Ascending aorta (tissue), 2 donors: ENCODE measurements around the gene CRACR2A. TPM values are rescaled to one million over a fixed set of nuclear protein-coding genes. Genes with fewer than 3 reads are reported as not detected.

Experiments used
- DNase-seq, 2 donors: peaks; one replicate each; pipeline ENCODE4 v3.0.0-alpha.2; 2019; ENCODE audit warnings: low spot score in 2 of 2
- H3K27ac ChIP-seq, 2 donors: fragments of 200-600 bp; sonication (generic); one replicate each; pipeline ENCODE4 v1.5.1; 2016 to 2017; ENCODE audit warnings: mild to moderate bottlenecking in 1 of 2
- H3K27me3 ChIP-seq: fragments of 200-600 bp; sonication (generic); one replicate; pipeline ENCODE4 v1.5.1; 2017
- H3K36me3 ChIP-seq, 2 donors: fragments of 200-600 bp; sonication (generic); one replicate each; pipeline ENCODE4 v1.5.1; 2016
- H3K4me1 ChIP-seq, 2 donors: fragments of 200-600 bp; sonication (generic); one replicate each; pipeline ENCODE4 v1.5.1; 2016 to 2017; ENCODE audit warnings: mild to moderate bottlenecking in 1 of 2
- H3K4me3 ChIP-seq, 2 donors: fragments of 200-600 bp; sonication (generic); one replicate each; pipeline ENCODE4 v1.5.1; 2016 to 2017; ENCODE audit warnings: mild to moderate bottlenecking in 1 of 2
- H3K9me3 ChIP-seq, 2 donors: fragments of 200-600 bp; sonication (generic); one replicate each; pipeline ENCODE4 v1.5.1; 2016
- intact Hi-C: fragments of 100-400 bp; cut with DNase I; formaldehyde crosslinking; loops from one replicate; pipeline ENCODE4 v1.15.1; 2023
- total RNA-seq: library from RNA; depleted of rRNA; stranded (reverse); fragments of >200 nt; gene quantifications from one replicate; pipeline ENCODE4 v1.1.0, GENCODE V29; 2016
- TF ChIP-seq, protein P1 (sequence below), 3 experiments: fragments of 200-600 bp in 2 of 3; fragments of 450-650 bp in 1 of 3; sonication (generic) in 2 of 3; IDR thresholded peaks; one replicate each; pipeline ENCODE4 v1.5.1; 2016 to 2019; ENCODE audit warnings: antibody characterized with exemption in 3 of 3, mild to moderate bottlenecking in 1 of 3, moderate library complexity in 1 of 3

Gene CRACR2A
- total RNA-seq, 1 donor from 2014 or later = 0.53 TPM

DNA sequence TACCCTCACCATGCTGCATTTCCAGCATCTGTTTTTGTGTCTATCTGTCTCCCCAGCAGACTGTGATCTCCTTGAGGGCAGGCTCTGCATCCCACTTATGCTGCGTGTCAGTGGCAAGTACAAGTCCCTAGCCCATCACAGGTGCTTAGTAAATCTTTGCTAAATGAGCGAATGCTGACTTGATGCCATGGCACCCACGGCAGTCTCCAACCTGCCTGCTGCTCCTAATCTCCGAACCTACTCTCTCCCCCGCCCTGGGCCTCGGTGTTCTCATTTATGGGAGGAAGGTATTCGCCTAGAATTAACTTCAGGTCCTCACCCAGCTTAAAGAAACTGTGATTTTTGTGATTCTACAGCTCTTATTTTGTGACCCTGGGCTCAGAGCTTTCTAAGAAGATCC lies 152.0 kb downstream of the CRACR2A start:
- TF ChIP-seq, protein P1, sequence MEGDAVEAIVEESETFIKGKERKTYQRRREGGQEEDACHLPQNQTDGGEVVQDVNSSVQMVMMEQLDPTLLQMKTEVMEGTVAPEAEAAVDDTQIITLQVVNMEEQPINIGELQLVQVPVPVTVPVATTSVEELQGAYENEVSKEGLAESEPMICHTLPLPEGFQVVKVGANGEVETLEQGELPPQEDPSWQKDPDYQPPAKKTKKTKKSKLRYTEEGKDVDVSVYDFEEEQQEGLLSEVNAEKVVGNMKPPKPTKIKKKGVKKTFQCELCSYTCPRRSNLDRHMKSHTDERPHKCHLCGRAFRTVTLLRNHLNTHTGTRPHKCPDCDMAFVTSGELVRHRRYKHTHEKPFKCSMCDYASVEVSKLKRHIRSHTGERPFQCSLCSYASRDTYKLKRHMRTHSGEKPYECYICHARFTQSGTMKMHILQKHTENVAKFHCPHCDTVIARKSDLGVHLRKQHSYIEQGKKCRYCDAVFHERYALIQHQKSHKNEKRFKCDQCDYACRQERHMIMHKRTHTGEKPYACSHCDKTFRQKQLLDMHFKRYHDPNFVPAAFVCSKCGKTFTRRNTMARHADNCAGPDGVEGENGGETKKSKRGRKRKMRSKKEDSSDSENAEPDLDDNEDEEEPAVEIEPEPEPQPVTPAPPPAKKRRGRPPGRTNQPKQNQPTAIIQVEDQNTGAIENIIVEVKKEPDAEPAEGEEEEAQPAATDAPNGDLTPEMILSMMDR (IDR thresholded peaks at IDR 0.05) = no peak
- intact Hi-C loops = no loop called here

DNA sequence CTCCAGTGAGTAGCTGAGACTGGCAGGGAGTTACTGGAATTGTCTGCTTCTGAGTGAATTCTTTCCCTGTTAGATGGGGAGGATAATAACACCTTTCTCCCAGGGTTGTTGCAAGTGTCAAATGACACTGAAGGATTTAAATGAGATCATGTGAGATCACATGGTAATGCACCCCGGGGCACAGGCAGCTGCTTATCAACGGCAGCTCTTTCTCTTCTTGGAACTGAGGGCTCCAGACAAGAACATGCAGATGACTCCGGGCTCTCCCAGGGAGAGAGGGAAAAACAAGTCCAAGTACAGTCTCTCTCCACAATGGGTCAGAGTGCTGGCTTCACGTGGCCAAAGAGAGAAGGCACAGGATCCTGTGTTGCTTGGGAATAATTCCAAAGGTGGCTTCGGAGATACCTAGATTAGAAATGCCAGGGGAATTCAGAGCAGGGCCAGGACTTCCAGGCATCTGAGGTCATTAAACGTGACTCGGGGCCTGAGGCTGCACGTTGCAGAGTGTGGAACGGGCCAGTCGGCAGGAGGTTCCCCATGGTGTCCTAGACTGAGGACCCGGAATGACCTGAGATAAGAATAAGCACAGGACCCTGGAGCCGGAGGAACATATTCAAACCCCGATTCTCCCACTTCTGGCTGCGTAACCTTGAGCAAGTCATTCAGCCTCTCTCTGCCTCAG lies 152.7 kb downstream of the CRACR2A start:
- DNase-seq = no peak
- intact Hi-C loops = no loop called here
- Histone ChIP-seq H3K27ac (no peak overlapping the region), H3K4me3 (no peak overlapping the region), H3K27me3 (no peaks in the 10 kb centered on the region), H3K36me3 (no peaks in the 10 kb centered on the region), H3K4me1 (peaks cover 0 to 4% of the 10 kb centered on the region in 2 donors), H3K9me3 (no peaks in the 10 kb centered on the region)
- TF ChIP-seq, protein P1 (IDR thresholded peaks at IDR 0.05) = no peak

More for the DNA sequence above, 152.0 kb downstream of the CRACR2A start:
- H3K4me1 ChIP-seq = peaks cover 0 to 4% of the 10 kb centered on the region in 2 donors
- DNase-seq = no peak
- no peaks in the 10 kb centered on the region for H3K36me3 ChIP-seq
- H3K4me3 ChIP-seq = no peak overlapping the region
- H3K27me3 ChIP-seq = no peaks in the 10 kb centered on the region
- H3K9me3 ChIP-seq = no peaks in the 10 kb centered on the region
- H3K27ac ChIP-seq = no peak overlapping the region

DNA sequence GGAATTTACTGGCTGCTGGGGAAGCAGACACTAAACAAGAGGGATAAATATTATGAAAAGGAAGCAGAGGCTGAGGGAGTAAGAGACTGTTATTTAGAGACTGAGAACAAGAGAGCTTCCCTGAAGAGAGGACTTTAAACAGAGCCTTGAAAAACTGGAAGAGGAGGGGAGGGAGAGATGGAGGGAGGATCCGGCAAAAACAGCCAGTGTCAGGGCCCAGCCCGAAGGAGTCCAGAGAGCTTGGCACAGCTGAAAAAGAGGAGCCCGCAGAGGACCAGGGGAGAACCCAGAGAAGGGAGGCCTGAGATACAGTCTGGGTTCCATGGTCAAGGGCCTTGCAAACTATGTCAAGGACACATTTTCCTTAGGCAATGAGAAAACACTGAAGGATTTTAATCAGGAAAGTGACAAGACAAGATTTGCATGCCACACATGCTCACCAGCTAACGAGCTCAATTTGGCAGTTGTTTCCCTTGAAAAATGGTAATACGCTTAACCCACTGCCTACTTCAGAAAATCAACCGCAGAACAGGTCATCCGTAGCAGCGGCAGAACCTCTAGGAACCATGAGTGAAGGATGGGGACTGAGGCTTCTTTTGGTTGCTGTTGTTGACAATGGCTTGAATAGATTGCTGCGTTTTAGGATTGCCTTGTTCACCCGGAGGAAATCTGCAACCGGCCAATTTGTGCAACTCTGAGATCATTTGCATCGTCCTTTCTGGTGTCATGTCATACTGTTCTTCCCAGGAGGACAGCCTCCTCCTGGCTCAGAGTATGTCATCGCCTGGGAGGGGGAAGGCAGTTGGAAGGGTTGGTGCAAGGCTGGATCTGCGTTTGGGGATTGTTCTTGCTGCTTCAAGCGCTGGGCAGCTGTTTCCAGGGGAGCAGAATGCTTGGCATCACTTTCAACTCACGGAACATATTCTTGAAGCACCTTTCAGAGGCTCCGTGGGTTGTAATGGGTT lies 153.7 kb downstream of the CRACR2A start:
- intact Hi-C loops = no loop called here
- no peaks in the 10 kb centered on the region for H3K27me3 ChIP-seq
- H3K9me3 ChIP-seq = no peaks in the 10 kb centered on the region
- no peaks in the 10 kb centered on the region for H3K36me3 ChIP-seq
- TF ChIP-seq, protein P1 (IDR thresholded peaks at IDR 0.05) = no peak
- DNase-seq = no peak
- H3K4me1 ChIP-seq = no peaks in the 10 kb centered on the region
- H3K27ac ChIP-seq = no peak overlapping the region
- H3K4me3 ChIP-seq = no peak overlapping the region

DNA sequence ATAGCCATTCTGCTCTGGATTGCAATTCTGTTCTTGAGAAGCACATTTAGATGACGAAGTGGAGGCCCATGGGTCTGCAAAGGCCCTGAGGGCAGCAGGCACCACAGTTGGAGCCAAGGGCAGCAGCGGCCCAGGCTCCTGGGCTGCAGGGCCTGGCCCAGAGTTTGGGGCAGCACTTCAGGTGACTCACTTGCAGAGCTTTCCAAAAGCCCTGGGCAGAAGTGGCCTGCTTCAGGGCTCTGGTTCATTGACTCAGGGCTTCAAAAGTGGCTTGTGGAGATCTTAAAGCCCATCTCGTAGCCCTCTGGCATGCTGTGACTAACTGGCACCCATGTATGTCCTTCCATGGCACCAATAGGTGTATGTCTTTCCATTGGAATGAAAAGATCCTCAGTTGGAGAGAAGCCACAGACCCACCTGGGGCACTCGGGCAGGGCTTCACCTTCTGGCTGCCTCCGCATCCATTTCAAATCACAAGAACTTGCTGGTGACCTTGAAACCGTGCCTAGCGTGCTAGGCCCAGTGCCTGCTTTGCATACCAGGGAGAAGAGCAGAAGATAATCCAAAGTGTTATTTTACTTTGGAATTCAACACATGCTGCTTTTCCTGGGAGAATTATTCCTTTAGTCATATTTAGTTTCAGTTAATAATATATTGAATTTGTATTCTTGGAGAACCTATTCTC lies 155.2 kb downstream of the CRACR2A start:
- H3K27me3 ChIP-seq = no peaks in the 10 kb centered on the region
- intact Hi-C loops = no loop called here
- no peak overlapping the region for H3K4me3 ChIP-seq
- H3K27ac ChIP-seq = no peak overlapping the region
- H3K4me1 ChIP-seq = no peaks in the 10 kb centered on the region
- TF ChIP-seq, protein P1 (IDR thresholded peaks at IDR 0.05) = no peak
- no peaks in the 10 kb centered on the region for H3K9me3 ChIP-seq
- DNase-seq = no peak
- H3K36me3 ChIP-seq = no peaks in the 10 kb centered on the region

DNA sequence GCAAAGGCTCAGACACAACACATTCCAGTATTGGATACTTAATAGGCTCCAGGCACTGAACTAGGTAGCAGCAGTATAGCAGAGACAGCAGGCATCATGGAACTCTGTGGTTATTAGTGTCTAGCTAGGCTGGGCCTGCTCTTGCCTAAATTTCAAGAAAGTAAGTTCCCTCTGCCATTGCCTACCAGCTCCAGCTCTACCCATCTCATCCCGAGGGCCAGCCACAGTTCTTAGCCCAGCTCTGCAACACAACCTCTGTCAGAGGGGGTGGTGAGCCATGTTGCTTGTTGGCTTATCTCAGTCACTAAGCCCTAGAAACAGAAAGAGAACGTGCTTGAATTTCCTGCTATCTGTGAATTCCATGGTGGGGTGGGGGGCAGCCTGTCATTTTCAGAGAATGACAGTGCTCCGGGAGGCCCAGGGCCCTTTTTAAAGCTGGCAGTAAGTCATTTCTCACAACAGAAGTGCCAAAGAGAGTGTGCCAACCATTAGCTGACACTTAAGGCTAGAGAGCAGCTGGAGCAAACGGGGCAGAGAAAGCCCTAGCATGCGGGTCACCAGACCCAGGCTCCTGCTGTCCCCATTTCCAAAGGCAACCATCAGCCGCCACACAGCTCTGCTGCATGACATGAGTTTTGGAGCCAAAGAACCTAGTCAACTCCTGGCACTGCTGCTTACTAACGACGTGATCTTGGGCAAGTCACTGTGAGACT lies 156.1 kb downstream of the CRACR2A start:
- Histone ChIP-seq H3K4me3 (no peak overlapping the region), H3K27ac (no peak overlapping the region), H3K4me1 (no peaks in the 10 kb centered on the region), H3K9me3 (no peaks in the 10 kb centered on the region), H3K36me3 (no peaks in the 10 kb centered on the region), H3K27me3 (no peaks in the 10 kb centered on the region)
- no peak for DNase-seq
- intact Hi-C loops = no loop called here
- TF ChIP-seq, protein P1 (IDR thresholded peaks at IDR 0.05) = no peak
